Measurements from ENCODE around the gene CORT.

CORT gene

DNA sequence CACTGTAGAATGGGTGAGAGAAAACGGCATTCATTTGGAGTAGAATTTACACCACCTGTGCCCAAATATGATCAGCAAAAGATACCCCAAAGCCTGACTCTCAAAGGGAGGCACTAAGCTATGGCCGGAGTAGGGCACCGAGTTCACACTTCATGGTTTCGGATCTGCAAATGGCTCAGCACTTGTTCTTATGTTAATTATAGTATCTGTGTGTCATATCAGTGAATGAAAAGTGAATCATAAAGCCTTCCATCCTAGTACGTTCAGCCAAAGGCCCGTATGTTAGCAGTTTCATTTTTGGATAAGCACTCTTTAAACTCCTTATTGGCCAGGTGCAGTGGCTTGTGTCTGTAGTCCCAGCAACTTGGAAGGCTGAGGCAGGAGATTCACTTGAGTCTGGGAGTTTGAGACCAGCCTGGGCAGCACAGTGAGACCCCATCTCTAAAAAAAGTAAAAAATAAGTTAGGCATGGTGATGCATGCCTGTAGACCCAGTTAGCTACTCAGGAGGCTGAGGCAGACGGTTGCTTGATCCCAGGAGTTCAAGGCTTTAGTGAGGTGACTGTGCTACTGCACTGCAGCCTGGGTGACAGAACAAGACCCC, 4.9 kb upstream of the CORT start:
- intact Hi-C loops (cut with DNase I; ENCODE audit: low total_unique reads): no loop called here
- Histone ChIP-seq H3K4me1 (no peaks in the 10 kb centered on the region), H3K27me3 (peaks cover 0 to 7% of the 10 kb centered on the region in 2 donors), H3K36me3 (peaks cover 0 to 7% (median 5%) of the 10 kb centered on the region in 3 donors), H3K4me3 (no peak overlapping the region), H3K9me3 (no peaks in the 10 kb centered on the region), H3K27ac (no peak overlapping the region)
- no peak for DNase-seq
- TF ChIP-seq, protein P1, sequence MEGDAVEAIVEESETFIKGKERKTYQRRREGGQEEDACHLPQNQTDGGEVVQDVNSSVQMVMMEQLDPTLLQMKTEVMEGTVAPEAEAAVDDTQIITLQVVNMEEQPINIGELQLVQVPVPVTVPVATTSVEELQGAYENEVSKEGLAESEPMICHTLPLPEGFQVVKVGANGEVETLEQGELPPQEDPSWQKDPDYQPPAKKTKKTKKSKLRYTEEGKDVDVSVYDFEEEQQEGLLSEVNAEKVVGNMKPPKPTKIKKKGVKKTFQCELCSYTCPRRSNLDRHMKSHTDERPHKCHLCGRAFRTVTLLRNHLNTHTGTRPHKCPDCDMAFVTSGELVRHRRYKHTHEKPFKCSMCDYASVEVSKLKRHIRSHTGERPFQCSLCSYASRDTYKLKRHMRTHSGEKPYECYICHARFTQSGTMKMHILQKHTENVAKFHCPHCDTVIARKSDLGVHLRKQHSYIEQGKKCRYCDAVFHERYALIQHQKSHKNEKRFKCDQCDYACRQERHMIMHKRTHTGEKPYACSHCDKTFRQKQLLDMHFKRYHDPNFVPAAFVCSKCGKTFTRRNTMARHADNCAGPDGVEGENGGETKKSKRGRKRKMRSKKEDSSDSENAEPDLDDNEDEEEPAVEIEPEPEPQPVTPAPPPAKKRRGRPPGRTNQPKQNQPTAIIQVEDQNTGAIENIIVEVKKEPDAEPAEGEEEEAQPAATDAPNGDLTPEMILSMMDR (IDR thresholded peaks at IDR 0.05): no peak

DNA sequence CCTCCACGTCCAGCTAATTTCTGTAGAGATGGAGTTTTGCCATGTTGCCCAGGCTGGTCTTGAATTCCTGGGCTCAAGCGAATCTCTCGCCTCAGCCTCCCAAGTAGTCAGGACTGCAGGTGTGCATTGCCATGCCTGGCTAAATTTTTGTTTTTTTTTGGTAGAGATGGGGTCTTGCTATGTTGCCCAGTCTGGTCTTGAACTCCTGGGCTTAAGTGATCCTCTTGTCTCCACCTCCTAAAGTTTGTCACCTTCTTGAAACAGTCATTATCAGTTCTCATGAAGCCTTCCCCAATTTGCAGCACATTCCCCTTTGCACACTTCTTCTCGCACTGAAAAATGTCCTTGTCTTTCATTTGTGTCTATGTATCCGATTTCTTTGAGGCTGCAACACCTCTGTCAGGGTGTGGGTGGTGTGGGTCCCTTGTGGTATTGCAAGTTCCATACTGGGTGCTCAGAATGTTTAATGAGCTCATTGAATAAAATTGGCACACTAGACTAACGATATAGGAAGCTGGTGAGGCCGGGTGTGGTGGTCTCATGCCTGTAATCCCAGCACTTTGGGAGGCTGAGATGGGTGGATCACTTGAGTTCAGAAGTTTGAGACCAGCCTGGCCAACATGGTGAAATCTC, 2.9 kb upstream of the CORT start:
- H3K9me3 ChIP-seq: no peaks in the 10 kb centered on the region
- TF ChIP-seq, protein P1 (IDR thresholded peaks at IDR 0.05): no peak
- peaks cover 0 to 9% (median 4%) of the 10 kb centered on the region in 4 donors for H3K4me1 ChIP-seq
- H3K36me3 ChIP-seq: peaks cover 0 to 7% (median 5%) of the 10 kb centered on the region in 3 donors
- intact Hi-C loops (cut with DNase I; ENCODE audit: low total_unique reads): no loop called here
- peaks cover 0 to 12% of the 10 kb centered on the region in 2 donors for H3K27me3 ChIP-seq
- no peak overlapping the region for H3K27ac ChIP-seq
- no peak for DNase-seq
- H3K4me3 ChIP-seq: no peak overlapping the region

DNA sequence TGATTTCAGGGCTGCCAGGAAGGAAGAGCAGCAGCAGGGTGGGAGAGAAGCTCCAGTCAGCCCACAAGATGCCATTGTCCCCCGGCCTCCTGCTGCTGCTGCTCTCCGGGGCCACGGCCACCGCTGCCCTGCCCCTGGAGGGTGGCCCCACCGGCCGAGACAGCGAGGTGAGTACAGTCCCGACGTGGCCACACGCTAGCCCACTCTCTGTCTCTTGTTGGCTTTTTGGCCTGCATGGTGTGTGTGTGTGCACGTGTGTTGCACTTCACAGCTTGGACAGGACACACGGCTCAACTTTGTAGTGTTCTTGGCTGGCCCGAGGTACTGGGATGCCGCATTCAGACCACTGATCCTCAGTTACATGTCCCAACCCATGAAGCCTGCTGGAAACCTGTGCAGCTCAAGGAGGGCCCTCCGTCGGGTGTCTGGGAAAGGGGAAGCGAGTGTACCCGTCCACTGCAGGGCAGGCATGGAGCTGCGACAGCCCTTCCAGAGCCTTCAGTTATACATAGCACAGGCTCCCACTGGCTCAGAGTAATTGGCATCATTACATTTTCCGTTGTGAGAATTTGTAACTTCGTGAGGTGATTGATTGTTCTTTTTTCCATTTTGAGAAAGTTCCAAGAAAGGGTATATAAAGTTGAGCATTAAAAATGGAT, 454 bp downstream of the CORT start:
- Histone ChIP-seq H3K4me1 (peaks cover 0 to 9% (median 4%) of the 10 kb centered on the region in 4 donors), H3K9me3 (no peaks in the 10 kb centered on the region), H3K36me3 (no peaks in the 10 kb centered on the region), H3K27ac (no peak overlapping the region), H3K27me3 (peaks cover 0 to 12% of the 10 kb centered on the region in 2 donors), H3K4me3 (no peak overlapping the region)
- intact Hi-C loops (cut with DNase I; ENCODE audit: low total_unique reads): no loop called here
- TF ChIP-seq, protein P1 (IDR thresholded peaks at IDR 0.05): no peak
- DNase-seq: no peak

DNA sequence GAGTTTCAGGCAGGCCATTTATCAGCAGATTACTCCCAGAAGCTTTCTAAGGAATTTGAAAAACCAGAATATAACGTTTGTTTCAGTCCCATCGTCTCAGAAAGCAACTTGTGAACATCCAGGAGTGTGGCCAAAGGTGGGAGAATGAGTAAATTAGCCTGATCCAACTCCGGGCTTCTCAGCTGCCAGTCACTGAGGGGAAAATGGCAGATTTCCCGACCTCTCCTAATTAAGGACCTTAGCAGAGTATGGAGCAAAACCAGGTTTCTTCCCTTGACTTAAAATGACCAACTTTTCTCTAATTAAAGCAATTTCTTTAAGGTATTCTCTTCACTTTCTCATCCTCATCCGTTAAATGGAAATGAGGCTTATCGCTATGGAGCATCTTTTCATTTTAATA, 1.0 kb downstream of the CORT start:
- no peak for DNase-seq
- no peaks in the 10 kb centered on the region for H3K36me3 ChIP-seq
- TF ChIP-seq, protein P1 (IDR thresholded peaks at IDR 0.05): no peak
- H3K4me1 ChIP-seq: peaks cover 0 to 9% (median 4%) of the 10 kb centered on the region in 4 donors
- intact Hi-C loops (cut with DNase I; ENCODE audit: low total_unique reads): no loop called here
- H3K9me3 ChIP-seq: no peaks in the 10 kb centered on the region
- H3K27ac ChIP-seq: no peak overlapping the region
- peaks cover 0 to 12% of the 10 kb centered on the region in 2 donors for H3K27me3 ChIP-seq
- H3K4me3 ChIP-seq: no peak overlapping the region

DNA sequence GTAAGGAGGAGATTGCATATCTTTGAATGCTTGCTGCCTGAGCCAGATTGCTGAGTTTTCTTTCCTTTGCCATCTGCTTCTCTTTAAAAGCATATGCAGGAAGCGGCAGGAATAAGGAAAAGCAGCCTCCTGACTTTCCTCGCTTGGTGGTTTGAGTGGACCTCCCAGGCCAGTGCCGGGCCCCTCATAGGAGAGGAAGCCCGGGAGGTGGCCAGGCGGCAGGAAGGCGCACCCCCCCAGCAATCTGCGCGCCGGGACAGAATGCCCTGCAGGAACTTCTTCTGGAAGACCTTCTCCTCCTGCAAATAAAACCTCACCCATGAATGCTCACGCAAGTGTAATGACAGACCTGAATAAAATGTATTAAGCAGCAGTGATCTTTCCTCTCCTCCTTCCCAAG, 1.5 kb downstream of the CORT start:
- Histone ChIP-seq H3K27me3 (peaks cover 0 to 12% of the 10 kb centered on the region in 2 donors), H3K9me3 (no peaks in the 10 kb centered on the region), H3K36me3 (no peaks in the 10 kb centered on the region), H3K4me3 (no peak overlapping the region), H3K27ac (no peak overlapping the region), H3K4me1 (peaks cover 0 to 9% (median 4%) of the 10 kb centered on the region in 4 donors)
- DNase-seq: no peak
- TF ChIP-seq, protein P1 (IDR thresholded peaks at IDR 0.05): no peak
- intact Hi-C loops (cut with DNase I; ENCODE audit: low total_unique reads): no loop called here
